HG03378 (cell line): ENCODE results near the gene ESRP2.
A peak's percentile ranks its signal among the peaks of the same experiment; 100 is the strongest.

ENCODE experiments used
- ATAC-seq: cut with Tn5 transposase; IDR thresholded peaks from one replicate; pipeline ENCODE4 v1.9.1; 2021; ENCODE audit warnings: mild to moderate bottlenecking, moderate library complexity; ENCODE audit not compliant: unreplicated experiment

The ESRP2 gene

DNA sequence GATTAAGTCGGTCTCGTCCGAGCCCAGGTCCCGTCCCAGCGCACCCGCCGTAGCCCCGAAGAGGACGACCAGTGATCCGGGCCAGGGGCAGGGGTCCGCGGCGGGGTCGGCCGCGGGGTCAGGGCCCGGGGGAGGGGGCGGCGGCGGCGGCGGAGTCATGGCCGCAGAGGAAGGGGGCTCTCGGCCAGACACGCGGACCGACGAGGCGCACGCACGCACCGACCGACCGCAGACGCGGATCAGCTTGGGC lies at the start of gene ESRP2:
TSS of gene ESRP2 (minus strand) at position 241 of the 250 bp plus-strand sequence. CDS start at position 159, 82 bp downstream.
- ATAC-seq = no peak

DNA sequence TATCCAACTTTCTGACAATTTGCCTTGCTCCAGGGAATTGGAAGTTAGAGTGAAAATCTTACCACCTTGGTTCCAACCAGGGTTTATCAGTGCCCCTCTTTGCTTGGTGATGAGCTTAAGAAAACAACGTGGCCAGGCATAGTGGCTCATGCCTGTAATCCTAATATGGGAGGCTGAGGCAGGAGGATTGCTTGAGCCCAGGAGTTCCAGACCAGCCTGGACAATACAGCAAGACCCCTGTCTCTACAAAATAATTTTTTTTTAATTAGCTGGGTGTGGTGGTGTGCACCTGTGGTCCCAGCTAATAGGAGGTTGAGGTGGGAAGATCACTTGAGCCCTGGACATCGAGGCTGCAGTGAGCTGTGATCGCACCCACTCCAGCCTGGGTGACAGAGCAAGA lies 49.8 kb upstream of the ESRP2 start:
- ATAC-seq = no peak

DNA sequence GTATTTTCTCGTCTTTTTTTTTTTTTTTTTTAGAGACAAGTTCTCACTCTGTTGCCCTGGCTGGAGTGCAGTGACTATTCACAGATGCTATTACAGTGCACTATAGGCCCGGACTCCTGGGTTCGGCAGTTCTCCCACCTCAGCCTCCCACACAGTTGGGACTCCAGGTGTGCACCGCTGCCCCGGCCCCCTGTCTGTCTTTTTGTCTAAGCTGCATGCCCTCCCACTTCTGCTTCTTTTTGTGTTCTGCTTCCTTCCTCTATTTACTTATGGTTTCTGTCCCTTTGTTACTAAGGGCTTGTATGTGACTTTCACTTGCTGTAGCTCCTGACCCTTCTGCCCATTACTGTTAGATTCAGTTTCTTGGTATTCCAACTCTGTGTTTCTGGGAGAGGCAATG lies 48.9 kb upstream of the ESRP2 start:
- peak; percentile 39 for ATAC-seq

DNA sequence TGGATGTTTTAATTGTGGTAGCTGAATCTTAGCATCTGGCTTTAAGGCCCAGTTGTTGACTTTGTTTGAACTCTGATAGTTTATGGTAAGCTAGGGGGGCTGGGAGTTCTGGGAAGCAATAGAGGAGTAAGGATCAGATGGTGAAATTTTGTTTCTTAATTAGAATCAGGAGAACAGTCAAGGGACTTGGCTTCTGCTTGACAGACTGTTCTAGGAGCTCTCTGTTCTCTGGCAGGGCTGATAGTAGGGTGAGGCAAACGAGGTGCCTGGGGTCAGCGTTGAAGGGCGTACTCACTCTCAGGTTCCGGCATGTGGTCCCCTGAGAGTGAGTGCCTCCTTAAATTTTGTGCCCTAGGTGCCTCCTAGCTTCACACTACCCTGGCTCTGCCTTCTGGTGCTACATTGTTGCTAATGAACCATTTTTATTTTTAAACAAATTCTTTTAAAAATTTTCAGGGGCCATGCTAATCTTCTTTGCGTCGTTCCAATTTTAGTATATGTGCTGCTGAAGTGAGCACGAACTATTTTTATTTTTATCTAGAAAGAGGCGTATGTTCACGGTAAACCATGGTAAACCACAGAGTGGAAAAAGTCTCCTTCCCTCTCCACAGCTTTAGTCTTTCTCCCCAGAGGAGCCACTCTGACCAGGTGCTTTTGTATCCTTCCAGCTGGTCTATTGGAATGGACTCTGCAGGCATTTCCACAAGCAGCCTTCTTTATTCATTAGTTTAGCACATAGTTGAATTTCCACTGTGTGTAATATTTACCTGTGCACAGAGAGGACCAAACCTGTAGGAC lies 48.1 kb upstream of the ESRP2 start:
- peak; percentile 39 for ATAC-seq

DNA sequence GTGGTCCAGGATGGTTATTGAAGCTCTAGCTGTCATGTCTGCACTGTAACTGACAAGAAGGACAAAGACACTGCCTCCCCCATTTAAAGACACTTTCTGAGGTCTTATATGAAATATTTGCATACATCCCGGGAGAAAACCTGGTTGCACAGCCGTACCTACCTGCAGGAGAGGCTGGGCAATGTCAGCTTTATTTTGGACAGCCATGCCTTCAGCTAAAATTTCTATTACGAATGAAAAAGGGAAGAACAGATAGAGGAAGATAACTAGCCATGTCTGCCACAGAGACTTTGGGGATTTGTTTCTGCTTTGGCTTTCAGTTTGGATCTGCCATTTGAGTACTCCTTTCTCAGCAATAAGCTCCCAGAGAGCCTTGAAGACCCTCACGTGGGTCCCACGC lies 47.4 kb upstream of the ESRP2 start:
- ATAC-seq = no peak

DNA sequence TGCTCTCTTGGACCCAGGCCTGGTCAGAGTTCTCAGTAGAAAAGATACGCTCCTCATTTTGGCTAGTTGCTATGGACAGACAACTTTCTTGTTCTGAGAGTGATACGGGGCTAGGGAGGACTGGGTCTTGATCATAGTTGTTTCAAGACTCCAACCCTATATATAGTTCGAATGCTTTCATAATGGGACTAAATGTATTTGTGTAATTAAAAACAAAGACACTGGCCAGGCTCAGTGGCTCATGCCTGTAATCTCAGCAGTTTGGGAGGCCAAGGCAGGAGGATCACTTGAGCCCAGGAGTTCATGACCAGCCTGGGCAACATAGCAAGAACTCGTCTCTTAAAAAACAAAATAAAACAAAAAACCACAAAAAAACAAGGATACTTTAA lies 46.1 kb upstream of the ESRP2 start:
- no peak for ATAC-seq

DNA sequence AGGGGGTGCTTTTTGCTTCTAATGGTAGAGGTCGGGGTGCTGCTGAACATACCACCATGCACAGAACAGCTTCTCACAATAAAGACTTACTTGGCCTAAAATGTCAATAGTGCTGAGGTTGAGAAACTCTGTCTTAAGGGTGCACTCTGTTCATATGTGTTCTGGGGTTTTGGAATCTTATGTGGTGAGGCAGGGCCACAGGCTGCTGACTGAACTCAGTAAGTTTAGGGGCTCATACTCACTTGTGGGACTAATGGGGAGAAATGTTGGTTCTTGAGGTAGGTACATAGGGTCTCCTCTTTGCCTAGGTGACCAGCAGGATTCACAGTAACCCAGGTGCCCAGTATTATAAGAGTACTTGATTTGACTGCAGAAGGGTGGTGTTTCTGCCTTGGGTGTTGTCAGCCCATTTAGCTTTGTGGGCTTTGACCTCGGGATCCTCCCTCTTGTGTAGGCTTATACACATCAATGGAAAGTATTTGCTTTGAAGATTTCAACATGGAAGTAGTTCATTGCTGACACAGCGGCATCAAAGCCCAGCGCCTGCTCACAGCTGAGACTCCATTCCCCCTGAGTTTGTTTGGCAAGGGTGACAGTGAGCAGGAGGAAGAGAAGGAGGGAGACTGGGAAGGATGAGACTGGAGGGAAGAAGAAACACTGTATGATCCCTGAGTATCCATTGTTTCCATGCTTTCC lies 45.6 kb upstream of the ESRP2 start:
- no peak for ATAC-seq

DNA sequence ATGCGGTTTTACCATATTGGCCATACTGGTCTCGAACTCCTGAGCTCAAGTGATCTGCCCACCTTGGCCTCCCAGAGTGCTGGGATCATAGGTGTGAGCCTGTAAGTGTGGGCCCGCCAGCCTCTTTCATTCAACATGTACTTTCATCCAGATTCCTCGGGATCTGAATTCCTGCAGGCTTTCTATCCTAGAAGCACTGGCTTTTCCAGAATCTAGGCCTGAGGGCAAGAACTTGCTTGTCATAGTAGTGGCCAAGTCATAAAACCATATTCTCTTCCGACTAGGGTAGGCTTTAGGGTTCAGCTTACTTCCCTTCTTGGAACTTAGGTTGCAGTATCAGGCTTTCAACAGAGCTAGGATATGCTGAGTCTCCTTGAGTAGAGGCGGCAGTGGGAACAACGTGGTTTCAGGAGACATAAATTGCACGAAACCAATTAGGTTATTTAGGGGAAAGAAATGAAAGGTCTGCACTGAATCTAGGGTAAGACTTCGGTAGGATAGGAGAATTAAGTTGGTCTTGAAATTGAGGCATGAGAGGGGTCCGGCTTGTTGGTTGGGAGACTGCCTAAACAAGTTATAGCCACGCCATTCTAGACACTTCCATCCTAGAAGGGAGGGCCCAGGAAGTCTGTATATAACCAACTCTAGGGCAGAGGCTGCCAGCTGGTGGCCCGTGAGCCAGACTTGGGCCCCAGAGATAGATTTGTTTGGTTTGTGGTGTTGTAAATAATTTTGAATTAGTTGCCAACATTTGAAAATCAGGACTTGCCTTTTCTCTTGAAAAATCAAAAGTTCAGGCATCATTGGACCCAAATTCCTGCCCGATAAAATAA lies 44.0 kb upstream of the ESRP2 start:
- ATAC-seq = no peak

DNA sequence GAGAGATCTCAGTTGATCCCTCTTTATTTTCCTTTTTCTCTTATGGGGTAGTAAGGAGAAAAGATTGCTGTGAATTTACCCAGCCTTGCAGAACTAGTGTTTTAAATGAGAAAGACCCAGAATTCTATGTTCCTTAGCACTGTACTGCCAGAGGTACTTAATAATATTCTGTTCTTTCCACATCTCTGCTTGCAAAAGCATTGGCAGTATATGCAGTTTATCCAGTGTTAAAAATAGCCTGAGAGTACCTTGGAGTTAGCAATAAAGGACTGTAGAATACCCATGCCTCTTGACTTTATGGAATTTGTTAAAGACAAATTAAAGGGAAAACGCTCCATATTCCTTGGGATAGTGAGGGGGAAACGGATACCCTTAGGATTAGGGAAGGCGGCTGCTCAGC lies 40.3 kb upstream of the ESRP2 start:
- no peak for ATAC-seq

DNA sequence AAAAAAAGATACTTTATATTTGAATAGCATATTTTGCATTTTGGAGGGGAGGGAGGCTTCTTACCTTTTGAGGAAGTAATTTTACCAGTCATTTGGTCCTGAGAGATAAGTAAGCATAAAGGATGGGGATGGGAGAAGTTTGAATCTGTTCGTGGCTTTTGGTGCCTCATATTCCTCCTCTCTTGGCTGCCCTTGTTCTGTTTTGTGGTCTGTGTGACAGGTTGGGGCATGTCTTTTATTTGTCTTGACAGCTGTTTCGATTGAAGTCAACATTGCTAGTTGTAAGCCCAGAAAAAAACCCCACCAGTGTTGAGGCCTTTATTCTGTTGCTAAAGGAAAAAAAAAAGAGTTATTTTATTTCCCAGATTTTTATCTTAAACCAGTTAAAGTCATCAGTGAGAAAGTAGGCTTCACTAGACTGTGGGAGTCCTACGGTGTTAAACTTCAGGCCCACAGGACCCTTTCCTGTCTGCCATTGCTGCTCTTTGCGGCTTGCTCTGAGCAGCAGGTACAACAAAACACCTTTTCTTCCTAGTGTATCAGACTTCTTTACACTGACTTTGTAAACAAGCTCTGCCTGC lies 39.8 kb upstream of the ESRP2 start:
- no peak for ATAC-seq

DNA sequence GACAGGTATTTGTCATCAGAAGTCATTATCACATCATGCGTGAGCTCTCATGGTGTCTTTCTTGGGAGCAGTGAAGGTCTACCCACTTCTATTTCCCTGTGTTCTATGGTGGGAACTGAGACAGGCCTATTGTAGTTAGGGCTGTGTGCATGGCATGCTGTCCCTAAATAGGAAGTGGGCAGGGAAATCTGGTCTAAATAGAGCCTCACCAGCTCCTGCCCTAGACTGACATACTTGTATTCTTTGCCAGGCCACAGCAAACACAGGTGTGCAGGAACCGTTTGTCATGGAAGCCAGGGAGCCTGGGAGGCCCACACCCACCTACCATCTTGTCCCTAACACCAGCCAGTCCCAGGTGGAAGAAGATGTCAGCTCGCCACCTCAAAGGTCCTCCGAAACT lies 38.5 kb upstream of the ESRP2 start:
- no peak for ATAC-seq

DNA sequence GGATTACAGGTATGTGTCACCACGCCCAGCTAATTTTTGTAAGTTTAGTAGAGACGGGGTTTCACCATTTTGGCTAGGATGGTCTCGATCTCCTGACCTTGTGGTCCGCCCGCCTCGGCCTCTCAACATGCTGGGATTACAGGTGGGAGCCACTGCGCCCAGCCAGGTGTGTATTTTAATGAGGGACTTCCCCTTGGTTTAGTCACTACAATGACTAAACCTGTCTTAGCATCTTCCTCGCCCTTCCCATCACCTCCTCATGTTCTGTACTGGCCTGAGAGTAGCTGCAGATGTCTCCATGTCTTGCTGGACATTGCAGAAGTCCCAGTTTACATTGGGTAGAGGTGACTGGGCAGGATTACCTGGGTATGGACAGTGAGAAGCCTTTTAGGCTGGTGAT lies 38.0 kb upstream of the ESRP2 start:
- ATAC-seq = no peak

DNA sequence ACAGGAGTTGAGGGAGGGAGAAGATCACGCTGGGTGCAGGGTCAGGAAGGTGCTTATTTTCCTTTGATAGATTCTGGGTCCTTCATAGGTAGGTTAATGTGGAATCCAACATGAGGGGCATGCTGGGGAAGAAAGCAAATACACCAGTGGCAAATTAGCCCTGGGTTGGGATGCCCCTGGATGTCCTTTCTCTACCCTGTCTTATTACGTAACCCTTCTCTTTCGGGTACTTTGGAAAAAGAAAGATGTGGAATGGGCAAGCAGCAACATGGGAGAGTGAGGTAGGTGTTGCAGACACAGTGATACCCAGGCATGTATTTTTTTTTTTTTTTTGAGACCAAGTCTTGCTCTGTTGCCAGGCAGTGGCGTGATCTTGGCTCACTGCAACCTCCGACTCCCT lies 37.5 kb upstream of the ESRP2 start:
- ATAC-seq = no peak

DNA sequence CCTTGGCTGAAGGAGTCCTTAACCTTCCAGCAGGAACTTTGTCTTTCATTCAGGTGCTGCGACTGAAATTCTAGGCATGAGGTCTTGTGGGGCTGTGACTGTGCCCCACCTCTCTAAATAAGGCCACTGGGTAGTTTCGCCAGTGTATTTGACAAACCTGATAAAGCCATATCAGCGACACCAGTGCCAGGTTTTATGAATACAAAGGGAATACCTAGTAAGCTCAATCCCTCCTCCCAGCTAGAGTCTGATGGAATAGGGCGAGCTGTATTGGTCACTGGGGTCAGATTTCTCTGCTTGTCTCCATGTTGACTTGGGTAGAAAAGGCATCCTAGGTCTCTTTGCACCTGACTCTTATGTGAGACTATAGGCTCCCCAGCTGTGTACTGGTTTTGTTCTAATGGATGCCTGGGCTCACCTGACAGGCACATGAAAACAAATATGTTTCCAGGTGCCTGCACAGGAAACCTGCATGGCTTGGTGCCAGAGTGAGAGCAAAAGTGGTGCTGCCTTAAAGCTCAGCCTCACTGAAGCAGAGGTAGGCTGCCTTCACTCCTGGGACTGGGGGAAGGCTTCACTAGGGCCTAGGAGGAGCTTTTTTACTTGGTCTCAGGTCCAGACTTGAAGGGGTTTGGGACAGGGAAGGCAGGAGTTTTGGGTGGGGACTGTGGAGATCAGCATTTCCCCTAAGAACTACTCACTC lies 36.7 kb upstream of the ESRP2 start:
- ATAC-seq = no peak

DNA sequence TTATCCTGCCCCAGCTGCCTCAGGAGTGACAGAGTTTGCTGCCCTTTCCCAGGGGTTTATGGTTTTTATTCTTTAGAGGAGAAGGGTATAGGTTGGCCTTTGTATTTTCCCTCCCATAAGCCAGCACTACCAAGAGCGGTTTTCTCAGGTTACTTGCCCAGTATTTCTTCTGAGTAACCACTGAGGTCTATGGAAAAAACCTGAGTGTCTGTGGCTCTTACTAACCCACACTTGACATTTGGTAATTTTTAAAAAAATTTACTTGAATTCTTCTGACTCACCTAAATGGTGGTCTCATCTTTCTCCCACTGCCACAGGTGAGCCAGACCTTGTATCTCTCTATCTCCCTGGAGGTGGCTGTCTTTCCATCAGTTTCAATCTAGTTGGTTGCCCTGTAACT lies 34.4 kb upstream of the ESRP2 start:
- no peak for ATAC-seq

DNA sequence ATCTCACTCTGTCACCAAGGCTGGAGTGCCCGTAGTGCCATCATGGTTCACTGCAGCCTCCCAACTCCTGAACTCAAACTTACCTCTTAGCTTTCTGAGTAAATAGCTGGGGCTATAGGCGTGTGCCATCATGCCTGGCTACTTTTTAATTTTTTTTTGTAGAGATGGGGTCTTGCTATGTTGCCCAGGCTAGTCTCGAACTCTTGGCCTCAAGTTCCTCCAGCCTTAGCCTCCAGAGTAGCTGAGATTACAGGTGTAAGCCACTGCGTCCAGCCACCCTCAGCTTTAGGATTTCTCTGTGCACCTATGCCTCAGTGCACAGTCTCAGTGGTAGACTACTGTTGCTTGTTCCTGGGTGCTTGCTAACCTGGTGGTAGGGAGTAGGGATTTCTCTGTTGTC lies 33.9 kb upstream of the ESRP2 start:
- ATAC-seq = no peak

DNA sequence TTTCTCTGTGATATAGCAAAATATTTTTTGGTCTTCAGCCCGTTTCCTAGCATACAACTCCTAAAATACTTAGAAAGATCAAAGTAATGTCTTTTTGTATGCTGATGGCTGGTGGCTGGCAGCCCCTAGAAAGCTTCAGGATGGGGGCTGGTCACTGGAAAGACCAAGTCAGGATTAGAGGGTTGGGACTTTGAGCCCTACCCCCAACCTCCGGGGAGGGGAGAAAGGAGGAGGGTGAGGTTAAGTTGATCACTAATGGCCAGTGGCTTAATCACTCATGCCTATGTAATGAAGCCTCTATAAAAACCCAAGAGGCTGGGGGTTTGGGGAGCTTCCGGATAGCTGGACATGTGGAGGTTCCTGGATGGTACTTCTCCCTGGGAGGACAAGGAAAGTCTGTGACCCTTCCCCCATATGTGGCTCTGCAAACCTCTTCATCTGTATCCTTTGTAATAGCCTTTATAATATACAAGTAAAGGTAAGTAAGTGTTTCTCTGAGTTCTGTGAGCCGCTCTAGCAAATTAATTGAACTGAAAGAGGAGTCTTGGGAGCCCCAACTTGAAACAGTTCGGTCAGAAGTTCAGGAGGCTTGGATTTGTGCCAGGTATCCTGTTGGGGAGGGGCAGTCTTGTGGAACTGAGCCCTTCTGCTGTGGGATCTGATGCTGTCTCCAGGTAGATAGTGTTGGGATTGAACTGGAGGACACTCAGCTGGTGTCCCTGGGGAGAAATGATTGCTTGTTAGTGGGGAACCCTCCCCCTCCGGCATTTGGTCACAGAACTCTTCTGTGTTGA lies 31.9 kb upstream of the ESRP2 start:
- no peak for ATAC-seq

DNA sequence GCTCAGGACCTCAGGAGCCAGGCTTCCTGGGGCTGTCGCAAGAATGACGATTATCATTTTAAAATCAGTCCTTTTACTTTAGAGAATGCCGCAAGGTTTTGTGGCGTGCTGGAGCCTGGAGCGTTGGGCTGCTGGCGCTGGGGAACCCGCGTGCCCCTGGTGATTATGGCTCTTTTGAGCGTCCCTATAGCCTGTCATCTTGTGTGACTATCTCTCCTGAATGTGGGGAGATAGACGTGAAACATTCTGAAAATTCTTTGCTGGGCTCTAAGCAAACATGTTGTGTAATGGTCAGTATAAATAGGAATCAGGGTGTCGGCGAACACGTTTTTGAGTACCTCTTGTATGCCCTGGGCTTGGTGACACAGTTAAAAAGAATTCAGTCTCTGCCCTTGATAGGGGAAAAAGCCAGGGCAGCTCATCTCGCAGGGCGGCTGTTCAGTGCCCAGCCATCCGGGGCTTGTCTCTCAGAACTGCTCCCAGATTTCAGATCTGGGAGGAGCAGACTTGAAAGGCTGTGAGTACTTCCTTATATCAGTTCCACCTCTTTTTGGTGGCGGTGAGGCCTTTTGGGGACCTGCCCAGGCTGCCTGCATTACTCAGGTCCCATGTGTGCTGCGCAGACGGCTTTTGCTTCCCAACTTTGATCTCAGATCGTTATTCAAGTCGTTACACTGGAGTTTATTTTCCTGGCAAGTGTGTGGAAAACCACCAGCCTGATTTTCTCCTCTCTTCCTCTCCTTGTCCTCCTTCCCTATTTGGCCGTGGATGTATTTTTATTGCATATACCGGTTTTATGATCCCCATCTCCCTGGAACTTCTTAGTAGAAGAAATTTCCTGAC lies 29.4 kb upstream of the ESRP2 start:
- peak; percentile 31 for ATAC-seq
